Loucy (cell line): Measurements from ENCODE around the gene NEUROD4.

Experiments used
- H2AFZ ChIP-seq: fragments of 200-600 bp; sonication (generic); 2 replicates; pipeline ENCODE4 v1.6.0; 2016; ENCODE audit warnings: antibody characterized with exemption, mild to moderate bottlenecking, low read length, moderate library complexity
- H3F3A ChIP-seq: fragments of 200-600 bp; 2 replicates; pipeline ENCODE4 v1.6.0; 2016; ENCODE audit warnings: antibody characterized with exemption, low read depth, mild to moderate bottlenecking
- H3K27me3 ChIP-seq: fragments of 200-600 bp; sonication (generic); 2 replicates; pipeline ENCODE4 v1.6.1; 2014; ENCODE audit warnings: low read length, mild to moderate bottlenecking; ENCODE audit not compliant: insufficient read depth, poor library complexity, severe bottlenecking
- H3K36me3 ChIP-seq: fragments of 200-600 bp; sonication (generic); 2 replicates; pipeline ENCODE4 v1.6.1; 2016; ENCODE audit warnings: low read length; ENCODE audit not compliant: insufficient read depth
- H3K4me1 ChIP-seq: fragments of 200-600 bp; sonication (generic); 2 replicates; pipeline ENCODE4 v1.5.1; 2014; ENCODE audit warnings: low read length, mild to moderate bottlenecking; ENCODE audit not compliant: insufficient read depth, poor library complexity, severe bottlenecking
- H3K4me2 ChIP-seq: fragments of 200-600 bp; sonication (generic); 2 replicates; pipeline ENCODE4 v1.6.0; 2014; ENCODE audit warnings: antibody characterized with exemption, low read length, low read depth, mild to moderate bottlenecking; ENCODE audit not compliant: poor library complexity, severe bottlenecking
- H3K4me3 ChIP-seq: fragments of 200-600 bp; sonication (generic); 2 replicates; pipeline ENCODE4 v1.5.1; 2014; ENCODE audit warnings: low read length, mild to moderate bottlenecking, mixed read lengths; ENCODE audit not compliant: poor library complexity, severe bottlenecking
- H3K79me2 ChIP-seq: fragments of 200-600 bp; sonication (generic); 2 replicates; pipeline ENCODE4 v1.6.1; 2014; ENCODE audit warnings: low read length; ENCODE audit not compliant: insufficient read depth
- H3K9ac ChIP-seq: fragments of 200-600 bp; sonication (generic); 2 replicates; pipeline ENCODE4 v1.6.0; 2014; ENCODE audit warnings: mild to moderate bottlenecking, low read depth, low read length, moderate library complexity; ENCODE audit not compliant: poor library complexity, severe bottlenecking
- H3K9me2 ChIP-seq: fragments of 200-600 bp; sonication (generic); replicated peaks from 2 replicates; pipeline ENCODE4 v1.6.1; 2016; ENCODE audit warnings: low read depth, low read length, mixed read lengths
- H3K9me3 ChIP-seq: fragments of 200-600 bp; sonication (generic); 2 replicates; pipeline ENCODE4 v1.6.1; 2014; ENCODE audit warnings: mild to moderate bottlenecking, antibody characterized with exemption, low read length, low read depth; ENCODE audit not compliant: insufficient read depth
- H4K20me1 ChIP-seq: fragments of 200-600 bp; sonication (generic); 2 replicates; pipeline ENCODE4 v1.6.0; 2014; ENCODE audit warnings: antibody characterized with exemption, low read length, mild to moderate bottlenecking; ENCODE audit not compliant: insufficient read depth, poor library complexity, severe bottlenecking
- CTCF ChIP-seq: fragments of 200-600 bp; sonication (generic); conservative IDR thresholded peaks from 2 replicates; pipeline ENCODE4 v1.5.1; 2014; ENCODE audit warnings: mild to moderate bottlenecking, antibody characterized with exemption, low read length
- EZH2phosphoT487 ChIP-seq: fragments of 200-600 bp; IDR thresholded peaks from 2 replicates; pipeline ENCODE4 v1.6.1; 2018; ENCODE audit warnings: antibody characterized with exemption, mild to moderate bottlenecking, moderate library complexity, borderline replicate concordance

Gene NEUROD4

GRCh38 chr12:55060470-55060869, 40.7 kb downstream of the NEUROD4 start:
- Histone ChIP-seq H3K9ac (no peak overlapping the region), H2AFZ (peak overlapping the region; percentile 12), H3K4me2 (no peak overlapping the region)

GRCh38 chr12:55061024-55061423, 41.2 kb downstream of the NEUROD4 start:
- no peaks in the 10 kb centered on the region for H3K27me3 ChIP-seq
- H3F3A ChIP-seq: no peaks in the 10 kb centered on the region
- TF ChIP-seq CTCF: no peak
- no peak for TF ChIP-seq EZH2phosphoT487
- H3K9ac ChIP-seq: no peak overlapping the region
- H3K4me2 ChIP-seq: no peak overlapping the region
- no peak overlapping the region for H3K4me3 ChIP-seq
- H3K79me2 ChIP-seq: no peaks in the 10 kb centered on the region
- 0 out of 2 replicates have a peak overlapping the region, but pooled peaks have one; percentile 68 for H2AFZ ChIP-seq
- H3K9me3 ChIP-seq: no peaks in the 10 kb centered on the region
- no peaks in the 10 kb centered on the region for H4K20me1 ChIP-seq
- no peaks in the 10 kb centered on the region for H3K9me2 ChIP-seq
- peaks cover 3% of the 10 kb centered on the region for H3K4me1 ChIP-seq
- H3K36me3 ChIP-seq: no peaks in the 10 kb centered on the region

More at GRCh38 chr12:55060470-55060869, 40.7 kb downstream of the NEUROD4 start:
- Histone ChIP-seq H3K36me3 (no peaks in the 10 kb centered on the region), H4K20me1 (no peaks in the 10 kb centered on the region), H3K4me3 (no peak overlapping the region), H3K27me3 (no peaks in the 10 kb centered on the region), H3K9me3 (no peaks in the 10 kb centered on the region), H3K4me1 (peaks cover 3% of the 10 kb centered on the region), H3K79me2 (no peaks in the 10 kb centered on the region), H3F3A (no peaks in the 10 kb centered on the region), H3K9me2 (no peaks in the 10 kb centered on the region)
- TF ChIP-seq CTCF (no peak), EZH2phosphoT487 (no peak)

- H3K9me2 ChIP-seq: no peaks in the 10 kb centered on the region
- TF ChIP-seq CTCF (no peak), EZH2phosphoT487 (no peak)
- H3K27me3 ChIP-seq: no peaks in the 10 kb centered on the region
- no peak overlapping the region for H3K9ac ChIP-seq
- no peak overlapping the region for H3K4me2 ChIP-seq
- H3K79me2 ChIP-seq: no peaks in the 10 kb centered on the region
- no peaks in the 10 kb centered on the region for H3F3A ChIP-seq
- no peak overlapping the region for H3K4me3 ChIP-seq
- H2AFZ ChIP-seq: no peak overlapping the region
- no peaks in the 10 kb centered on the region for H4K20me1 ChIP-seq
- H3K36me3 ChIP-seq: no peaks in the 10 kb centered on the region
- peaks cover 3% of the 10 kb centered on the region for H3K4me1 ChIP-seq
- H3K9me3 ChIP-seq: no peaks in the 10 kb centered on the region
Observed at GRCh38 chr12:55063291-55063690, 43.5 kb downstream of the NEUROD4 start.
